H1 (cell line): Measurements from ENCODE around the gene LRPAP1. TPM values are rescaled to one million over a fixed set of nuclear protein-coding genes. Genes with fewer than 3 reads are reported as not detected.

Experiments
- CTCF ChIA-PET: fragments of 300-600 bp; sonication (Branson Sonifier 250); formaldehyde crosslinking; loops from one replicate; lab custom pipeline; 2021; ENCODE audit not compliant: partially characterized antibody; lab: Charles Lee
- POLR2A ChIA-PET: fragments of 300-600 bp; sonication (Branson Sonifier 250); formaldehyde crosslinking; loops from one replicate; lab custom pipeline; 2021; ENCODE audit warnings: inconsistent platforms; ENCODE audit not compliant: partially characterized antibody; lab: Charles Lee
- DNase-seq, 2 experiments: peaks; one replicate each; pipeline versions ENCODE4 v3.0.0 to v3.0.0-alpha.2; 2010 to 2022; ENCODE audit warnings: low spot score in 2 of 2, low read depth in 1 of 2, mixed read lengths in 1 of 2
- FAIRE-seq: peaks from 2 replicates; lab custom pipeline; 2011; peaks lifted over from hg19 to GRCh38; lab: Jason Lieb, UNC
- H2AFZ ChIP-seq: 2 replicates; pipeline ENCODE4 v1.8.1; 2012; ENCODE audit warnings: low read length, inconsistent platforms
- H2AK5ac ChIP-seq: 2 replicates; pipeline ENCODE4 v1.6.1; 2013; ENCODE audit warnings: low read depth, low read length
- H2BK120ac ChIP-seq: replicated peaks from 2 replicates; pipeline ENCODE3; 2013; ENCODE audit warnings: low read depth, low read length, inconsistent platforms
- H2BK12ac ChIP-seq: 2 replicates; pipeline ENCODE4 v1.6.1; 2013; ENCODE audit warnings: low read depth, low read length
- H2BK15ac ChIP-seq: 2 replicates; pipeline ENCODE4 v1.6.1; 2013; ENCODE audit warnings: low read length
- H2BK20ac ChIP-seq: 2 replicates; pipeline ENCODE4 v1.6.1; 2013; ENCODE audit warnings: low read length
- H2BK5ac ChIP-seq: 2 replicates; pipeline ENCODE4 v1.6.1; 2013; ENCODE audit warnings: low read depth, low read length
- H3K14ac ChIP-seq: 2 replicates; pipeline ENCODE4 v1.6.1; 2013; ENCODE audit warnings: inconsistent platforms; ENCODE audit not compliant: insufficient read length
- H3K18ac ChIP-seq: 2 replicates; pipeline ENCODE4 v1.6.1; 2013; ENCODE audit warnings: low read length; ENCODE audit errors: extremely low read depth
- H3K23ac ChIP-seq: 2 replicates; pipeline ENCODE4 v1.6.1; 2013; ENCODE audit warnings: inconsistent platforms; ENCODE audit not compliant: insufficient read length
- H3K23me2 ChIP-seq: 2 replicates; pipeline ENCODE4 v1.6.1; 2013; ENCODE audit warnings: low read depth, low read length
- H3K27ac ChIP-seq: 2 replicates; pipeline ENCODE4 v1.6.1; 2011; ENCODE audit warnings: low read depth, low read length, inconsistent platforms
- H3K27me3 ChIP-seq, 4 experiments: replicated peaks in 1 of 4; 1 replicate in 1 of 4; 2 replicates in 3 of 4; pipeline versions ENCODE4 v1.6.1 to v1.8.1; 2011 to 2013; ENCODE audit warnings: low read length in 3 of 4, mild to moderate bottlenecking in 3 of 4, inconsistent platforms in 2 of 4, mixed read lengths in 2 of 4, moderate library complexity in 1 of 4; ENCODE audit not compliant: control insufficient read depth in 3 of 4, insufficient read depth in 3 of 4; ENCODE audit errors: extremely low read depth in 1 of 4
- H3K36me3 ChIP-seq, 4 experiments: 2 replicates each; pipeline versions ENCODE4 v1.6.1 to v1.8.1; 2011 to 2013; ENCODE audit warnings: mild to moderate bottlenecking in 4 of 4, low read length in 3 of 4, moderate library complexity in 2 of 4, control low read depth in 1 of 4, inconsistent platforms in 1 of 4; ENCODE audit not compliant: insufficient read depth in 4 of 4, control insufficient read depth in 2 of 4
- H3K4ac ChIP-seq: replicated peaks from 2 replicates; pipeline ENCODE3; 2013; ENCODE audit warnings: low read length, low read depth, mixed read lengths, inconsistent platforms; ENCODE audit not compliant: insufficient read length
- H3K4me1 ChIP-seq, 4 experiments: replicated peaks in 1 of 4; 1 replicate in 1 of 4; 2 replicates in 3 of 4; pipeline versions ENCODE4 v1.6.1 to v1.8.1; 2011 to 2013; ENCODE audit warnings: low read length in 3 of 4, inconsistent platforms in 2 of 4, mixed read lengths in 1 of 4; ENCODE audit not compliant: insufficient read depth in 4 of 4, control insufficient read depth in 3 of 4
- H3K4me2 ChIP-seq, 2 experiments: 2 replicates each; pipeline versions ENCODE4 v1.6.1 to v1.8.1; 2011 to 2013; ENCODE audit warnings: low read depth in 2 of 2, low read length in 2 of 2, control low read depth in 1 of 2, inconsistent platforms in 1 of 2, mild to moderate bottlenecking in 1 of 2; ENCODE audit not compliant: insufficient read depth in 1 of 2
- H3K4me3 ChIP-seq, 4 experiments: fragments of 200-600, 300-600 bp in 1 of 4; sonication (generic), shearing (Covaris generic), sonication (Bioruptor Twin) in 1 of 4; 2 replicates each; pipeline versions ENCODE4 v1.5.1 to v1.8.1; 2011 to 2016; ENCODE audit warnings: low read length in 4 of 4, low read depth in 3 of 4, control low read depth in 2 of 4, inconsistent platforms in 2 of 4, mild to moderate bottlenecking in 2 of 4, mixed read lengths in 1 of 4, moderate library complexity in 1 of 4; ENCODE audit not compliant: insufficient read depth in 2 of 4; ENCODE audit errors: extremely low read depth in 1 of 4
- H3K56ac ChIP-seq: replicated peaks from 2 replicates; pipeline ENCODE3; 2013; ENCODE audit warnings: low read depth, mild to moderate bottlenecking, mixed read lengths, low read length, inconsistent platforms; ENCODE audit not compliant: insufficient read length
- H3K79me1 ChIP-seq: 2 replicates; pipeline ENCODE4 v1.6.1; 2013; ENCODE audit warnings: low read depth, low read length, control low read depth
- H3K79me2 ChIP-seq, 2 experiments: 2 replicates each; pipeline versions ENCODE4 v1.6.1 to v1.8.1; 2012 to 2013; ENCODE audit warnings: low read length in 2 of 2, mild to moderate bottlenecking in 2 of 2, inconsistent platforms in 1 of 2; ENCODE audit not compliant: insufficient read depth in 2 of 2, control insufficient read depth in 1 of 2
- H3K9ac ChIP-seq, 4 experiments: replicated peaks in 1 of 4; 1 replicate in 1 of 4; 2 replicates in 3 of 4; pipeline versions ENCODE4 v1.6.1 to v1.8.1; 2011 to 2013; ENCODE audit warnings: low read depth in 3 of 4, low read length in 3 of 4, control low read depth in 2 of 4, mild to moderate bottlenecking in 2 of 4, moderate library complexity in 2 of 4, inconsistent platforms in 1 of 4; ENCODE audit errors: extremely low read depth in 1 of 4
- H3K9me3 ChIP-seq, 2 experiments: 2 replicates each; pipeline versions ENCODE4 v1.6.1 to v1.8.1; 2012 to 2013; ENCODE audit warnings: mild to moderate bottlenecking in 2 of 2, moderate library complexity in 2 of 2, control low read depth in 1 of 2, inconsistent platforms in 1 of 2, low read depth in 1 of 2, low read length in 1 of 2, mixed read lengths in 1 of 2; ENCODE audit not compliant: insufficient read depth in 2 of 2
- H4K20me1 ChIP-seq, 2 experiments: replicated peaks in 1 of 2; 2 replicates each; pipeline versions ENCODE3 to v1.8.1; 2011 to 2013; ENCODE audit warnings: inconsistent platforms in 2 of 2, low read length in 2 of 2, mild to moderate bottlenecking in 1 of 2; ENCODE audit not compliant: insufficient read depth in 2 of 2, control insufficient read depth in 1 of 2
- H4K5ac ChIP-seq: 2 replicates; pipeline ENCODE4 v1.6.1; 2013; ENCODE audit warnings: low read length, low read depth, mixed read lengths, inconsistent platforms; ENCODE audit not compliant: insufficient read length
- H4K8ac ChIP-seq: 2 replicates; pipeline ENCODE4 v1.8.0; 2013; ENCODE audit warnings: mild to moderate bottlenecking, moderate library complexity, low read length, inconsistent platforms; ENCODE audit not compliant: insufficient read depth; ENCODE audit errors: extremely low read depth
- H4K91ac ChIP-seq: replicated peaks from 2 replicates; pipeline ENCODE3; 2013; ENCODE audit warnings: low read length, mixed read lengths, inconsistent platforms; ENCODE audit not compliant: insufficient read length
- BCL11A ChIP-seq, 2 experiments: IDR thresholded peaks; one replicate each; pipeline ENCODE4 v1.6.1; 2011; ENCODE audit warnings: low read depth in 2 of 2, low read length in 2 of 2, mild to moderate bottlenecking in 2 of 2
- FOSL1 ChIP-seq: IDR thresholded peaks from 2 replicates; pipeline ENCODE4 v1.6.1; 2011; ENCODE audit warnings: mild to moderate bottlenecking, low read depth, low read length, moderate library complexity; ENCODE audit not compliant: insufficient read depth
- KDM4A ChIP-seq: IDR thresholded peaks from one replicate; pipeline ENCODE4 v1.7.1; 2012; ENCODE audit warnings: low read depth, mild to moderate bottlenecking, moderate library complexity, low read length, inconsistent platforms; ENCODE audit not compliant: severe bottlenecking
- SAP30 ChIP-seq: fragments of 300-600 bp; sonication (generic); IDR thresholded peaks from 2 replicates; pipeline ENCODE4 v1.7.1; 2012; ENCODE audit warnings: low read length, moderate library complexity, mild to moderate bottlenecking, inconsistent platforms; ENCODE audit not compliant: insufficient read depth, insufficient replicate concordance
- ZNF274 ChIP-seq: IDR thresholded peaks from 2 replicates; pipeline ENCODE4 v1.7.0; 2012; ENCODE audit warnings: low read length, borderline replicate concordance; ENCODE audit errors: extremely low read depth
- WGBS, 2 experiments: shearing (Covaris generic) in 1 of 2; methylation state at CpG; one replicate each; pipeline versions ENCODE4 v1.1.6 to v1.1.7; 2013 to 2015; ENCODE audit warnings: low lambda C conversion rate in 2 of 2, mixed read lengths in 2 of 2, inconsistent platforms in 1 of 2, low coverage in 1 of 2, missing lambda C conversion rate in 1 of 2; ENCODE audit not compliant: insufficient replicate concordance in 2 of 2, insufficient coverage in 1 of 2, insufficient read length in 1 of 2; ENCODE audit errors: extremely low coverage in 1 of 2, missing lambda C conversion rate in 1 of 2; 5-methylcytosine and 5-hydroxymethylcytosine counted together
- polyA plus RNA-seq, 7 experiments: library from polyadenylated mRNA; depleted of rRNA in 3 of 7; stranded (reverse) in 5 of 7; unstranded in 2 of 7; fragments of >200 nt in 5 of 7; fragments of 200-250 nt in 2 of 7; gene quantifications; 1 replicate in 5 of 7; 2 replicates in 1 of 7; 4 replicates in 1 of 7; pipeline versions ENCODE4 v1.2.1 to v1.2.3, GENCODE V29; 2011 to 2013; ENCODE audit warnings: missing spikeins in 2 of 7, mixed read lengths in 2 of 7
- total RNA-seq: library from RNA; stranded (reverse); fragmentation: NEBNext Ultra II Directional; extraction: Animal tissue kit (Norgen Biotek cat#: 25700); gene quantifications from 2 replicates; pipeline ENCODE4 v1.2.1, GENCODE V29; 2021

The LRPAP1 gene
- total and polyA plus RNA-seq, 2 of the 8 experiments (the other 6 are each of a cell fraction or from before 2014, with no cell fraction given) = 31.1 to 101 TPM

GRCh38 chr4:3501126-3501824 is 30.9 kb downstream of the LRPAP1 start:
- no peak for TF ChIP-seq BCL11A (IDR thresholded peaks at IDR 0.05; ENCODE audit: low read depth in 2 of 2, low read length in 2 of 2)
- no peak for TF ChIP-seq SAP30
- no peak for TF ChIP-seq KDM4A
- TF ChIP-seq ZNF274 = no peak
- no peak for TF ChIP-seq FOSL1
- ChIA-PET CTCF (interaction anchor here (1.4 to 8.0 kb wide), 3 partner anchors 13 to 25 kb away, joined by 3 to 72 read pairs (median 12); no protein-coding TSS in a partner anchor), POLR2A (interaction anchor here (0.9 to 4.1 kb wide), 2 partner anchors 10 to 13 kb away, joined by 3 to 15 read pairs; no protein-coding TSS in a partner anchor)
- WGBS, 2 experiments = 85% methylated on average over 17 of the region's 24 CpGs; no CpG with 5 or more reads in 1 of the 2 experiments
- Histone ChIP-seq H4K8ac (no peak overlapping the region), H3K4me1 (no peaks in the 10 kb centered on the region; a peak in 2 of 7 replicates), H3K9ac (no peak overlapping the region), H4K5ac (no peak overlapping the region), H3K18ac (no peak overlapping the region), H2AFZ (no peak overlapping the region), H3K9me3 (no peaks in the 10 kb centered on the region), H3K4me3 (no peak overlapping the region), H3K14ac (no peak overlapping the region), H3K27ac (no peak overlapping the region), H3K79me2 (no peaks in the 10 kb centered on the region; a peak in 1 of 4 replicates), H3K79me1 (no peaks in the 10 kb centered on the region; the same call in none of the 2 replicates), H2BK15ac (no peak overlapping the region), H4K91ac (no peak overlapping the region), H3K23ac (no peak overlapping the region), H3K4ac (no peak overlapping the region), H2BK20ac (no peak overlapping the region), H3K36me3 (peaks cover 0 to 7% (median 0%) of the 10 kb centered on the region in 4 experiments; a peak in 2 of 8 replicates), H3K27me3 (peaks cover 2 to 21% (median 15%) of the 10 kb centered on the region in 4 experiments; a peak in 6 of 7 replicates), H3K56ac (no peak overlapping the region), H2BK5ac (no peak overlapping the region), H2BK120ac (no peak overlapping the region), H3K23me2 (no peaks in the 10 kb centered on the region), H4K20me1 (peaks cover 33 to 59% of the 10 kb centered on the region in 2 experiments), H3K4me2 (no peak overlapping the region), H2BK12ac (no peak overlapping the region), H2AK5ac (no peak overlapping the region)
- DNase-seq = no peak
- no peak for FAIRE-seq
